ENCODE results near the gene DNAH2. TPM values are rescaled to one million over a fixed set of nuclear protein-coding genes. Genes with fewer than 3 reads are reported as not detected.
A peak's percentile ranks its signal among the peaks of the same experiment; 100 is the strongest.

DNAH2 gene
- total and polyA plus RNA-seq, 9 of the 15 experiments (the other 6 are each of a cell fraction or from before 2014, with no cell fraction given) = 0.03 TPM; not detected in 8

- TF ChIP-seq, protein P1, sequence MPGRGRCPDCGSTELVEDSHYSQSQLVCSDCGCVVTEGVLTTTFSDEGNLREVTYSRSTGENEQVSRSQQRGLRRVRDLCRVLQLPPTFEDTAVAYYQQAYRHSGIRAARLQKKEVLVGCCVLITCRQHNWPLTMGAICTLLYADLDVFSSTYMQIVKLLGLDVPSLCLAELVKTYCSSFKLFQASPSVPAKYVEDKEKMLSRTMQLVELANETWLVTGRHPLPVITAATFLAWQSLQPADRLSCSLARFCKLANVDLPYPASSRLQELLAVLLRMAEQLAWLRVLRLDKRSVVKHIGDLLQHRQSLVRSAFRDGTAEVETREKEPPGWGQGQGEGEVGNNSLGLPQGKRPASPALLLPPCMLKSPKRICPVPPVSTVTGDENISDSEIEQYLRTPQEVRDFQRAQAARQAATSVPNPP (IDR thresholded peaks at IDR 0.05; ENCODE audit: borderline replicate concordance, insufficient read depth, insufficient read length) = no peak
- TF ChIP-seq HDAC2 (IDR thresholded peaks at IDR 0.05) (0 out of 2 replicates have a peak, but pooled peaks have one; percentile 12), LARP7 (IDR thresholded peaks at IDR 0.05) (no peak), RNF2 (IDR thresholded peaks at IDR 0.05) (peak; percentile 38; the same call in 1 of the 2 replicates), ZNF830 (CRISPR knock-in tag; IDR thresholded peaks at IDR 0.05) (no peak), HNRNPH1 (optimal IDR thresholded peaks at IDR 0.05; ENCODE audit: low read depth, low read length) (no peak), POLR2AphosphoS5 (IDR thresholded peaks at IDR 0.05; ENCODE audit: control insufficient read depth, insufficient read depth, low read depth, low read length) (peak; percentile 91), POLR2A (conservative IDR thresholded peaks at IDR 0.05) (peak; percentile 93), POLR2H (tag; IDR thresholded peaks at IDR 0.05; ENCODE audit: low read depth) (peak; percentile 96), ARID4B (CRISPR knock-in tag; IDR thresholded peaks at IDR 0.05) (peak; percentile 16; the same call in 1 of the 2 replicates), SIN3A (IDR thresholded peaks at IDR 0.05; ENCODE audit: borderline replicate concordance in 2 of 2, control insufficient read depth in 1 of 2, low read depth in 2 of 2, low read length in 2 of 2) (peak; percentile 76 to 81; a peak in 2 of 4 replicates), ZNF785 (CRISPR knock-in tag; IDR thresholded peaks at IDR 0.05) (no peak), TCF7L2 (IDR thresholded peaks at IDR 0.05; ENCODE audit: low read depth, low read length) (peak; percentile 44; the same call in 1 of the 2 replicates), CXXC5 (CRISPR knock-in tag; IDR thresholded peaks at IDR 0.05) (peak; percentile 10), HDAC8 (tag; IDR thresholded peaks at IDR 0.05) (no peak)
These were observed 30.3 kb upstream of the DNAH2 start, which contains the start of gene TP53 (continued) for GRCh38 chr17:7687072-7687907.

Measured in K562 (cell line).